GM19455 (cell line): ENCODE measurements around the gene PRDM2.
"Not testable (repeated sequence)": the region's sequence is repeated elsewhere in the genome, so short reads cannot be mapped to it uniquely, and the experiment has no call there.

Experiments used
- ATAC-seq: cut with Tn5 transposase; IDR thresholded peaks from one replicate; pipeline ENCODE4 v1.9.1; 2021; ENCODE audit not compliant: unreplicated experiment

PRDM2 gene, protein sequence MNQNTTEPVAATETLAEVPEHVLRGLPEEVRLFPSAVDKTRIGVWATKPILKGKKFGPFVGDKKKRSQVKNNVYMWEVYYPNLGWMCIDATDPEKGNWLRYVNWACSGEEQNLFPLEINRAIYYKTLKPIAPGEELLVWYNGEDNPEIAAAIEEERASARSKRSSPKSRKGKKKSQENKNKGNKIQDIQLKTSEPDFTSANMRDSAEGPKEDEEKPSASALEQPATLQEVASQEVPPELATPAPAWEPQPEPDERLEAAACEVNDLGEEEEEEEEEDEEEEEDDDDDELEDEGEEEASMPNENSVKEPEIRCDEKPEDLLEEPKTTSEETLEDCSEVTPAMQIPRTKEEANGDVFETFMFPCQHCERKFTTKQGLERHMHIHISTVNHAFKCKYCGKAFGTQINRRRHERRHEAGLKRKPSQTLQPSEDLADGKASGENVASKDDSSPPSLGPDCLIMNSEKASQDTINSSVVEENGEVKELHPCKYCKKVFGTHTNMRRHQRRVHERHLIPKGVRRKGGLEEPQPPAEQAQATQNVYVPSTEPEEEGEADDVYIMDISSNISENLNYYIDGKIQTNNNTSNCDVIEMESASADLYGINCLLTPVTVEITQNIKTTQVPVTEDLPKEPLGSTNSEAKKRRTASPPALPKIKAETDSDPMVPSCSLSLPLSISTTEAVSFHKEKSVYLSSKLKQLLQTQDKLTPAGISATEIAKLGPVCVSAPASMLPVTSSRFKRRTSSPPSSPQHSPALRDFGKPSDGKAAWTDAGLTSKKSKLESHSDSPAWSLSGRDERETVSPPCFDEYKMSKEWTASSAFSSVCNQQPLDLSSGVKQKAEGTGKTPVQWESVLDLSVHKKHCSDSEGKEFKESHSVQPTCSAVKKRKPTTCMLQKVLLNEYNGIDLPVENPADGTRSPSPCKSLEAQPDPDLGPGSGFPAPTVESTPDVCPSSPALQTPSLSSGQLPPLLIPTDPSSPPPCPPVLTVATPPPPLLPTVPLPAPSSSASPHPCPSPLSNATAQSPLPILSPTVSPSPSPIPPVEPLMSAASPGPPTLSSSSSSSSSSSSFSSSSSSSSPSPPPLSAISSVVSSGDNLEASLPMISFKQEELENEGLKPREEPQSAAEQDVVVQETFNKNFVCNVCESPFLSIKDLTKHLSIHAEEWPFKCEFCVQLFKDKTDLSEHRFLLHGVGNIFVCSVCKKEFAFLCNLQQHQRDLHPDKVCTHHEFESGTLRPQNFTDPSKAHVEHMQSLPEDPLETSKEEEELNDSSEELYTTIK (N-terminal part only)

GRCh38 chr1:13699936-13700520, at the start of gene PRDM2:
Gene PRDM2 (plus strand): TSS chr1:13700188. CDS start chr1:13715606, 15,418 bp downstream.
- ATAC-seq: peak; percentile 46

GRCh38 chr1:13651279-13651678, 48.7 kb upstream of the PRDM2 start:
- ATAC-seq: no peak

DNA sequence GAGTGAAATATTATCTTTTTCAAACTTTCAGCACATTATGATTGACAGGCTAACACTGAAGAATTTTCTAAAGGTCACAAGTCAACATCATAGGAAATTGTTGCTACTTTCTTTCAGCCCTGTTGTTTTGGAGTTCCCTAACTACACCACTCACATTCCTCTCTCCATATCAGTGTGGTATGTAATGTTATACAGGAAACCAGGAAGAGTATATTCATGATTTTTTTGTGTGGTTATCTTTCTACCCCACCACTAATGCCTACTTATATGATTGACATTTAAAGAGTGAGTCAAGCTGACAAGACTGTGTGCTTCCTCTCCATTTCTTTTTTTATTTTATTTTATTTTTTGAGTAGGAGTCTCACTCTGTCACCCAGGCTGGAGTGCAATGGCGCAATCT, 47.8 kb upstream of the PRDM2 start:
- no peak for ATAC-seq

GRCh38 chr1:13661539-13661938, 38.4 kb upstream of the PRDM2 start:
- ATAC-seq: no peak

- ATAC-seq: no peak
These were observed 37.5 kb upstream of the PRDM2 start for GRCh38 chr1:13662493-13662892.

- ATAC-seq: no peak
These were observed 36.0 kb upstream of the PRDM2 start for GRCh38 chr1:13663969-13664368.

DNA sequence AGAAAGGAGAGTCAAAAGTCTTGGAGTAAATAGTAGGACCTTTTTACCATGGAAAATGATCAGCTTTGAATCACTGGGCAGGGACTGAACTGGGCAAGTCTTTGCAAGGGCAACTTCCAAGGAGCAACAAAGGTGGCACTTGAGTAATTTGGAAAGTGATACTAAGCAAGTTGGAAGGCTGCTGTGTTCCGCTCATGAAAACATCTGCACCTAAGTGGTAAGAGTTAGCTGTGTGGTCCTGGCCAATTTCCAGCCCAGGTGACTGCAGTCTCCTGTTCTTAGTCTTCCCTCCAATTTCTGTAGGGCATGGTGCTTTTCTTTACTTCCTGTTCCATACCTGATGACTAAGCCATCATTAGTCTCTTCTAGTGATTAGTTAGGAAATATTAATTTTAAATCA, 35.5 kb upstream of the PRDM2 start:
- no peak for ATAC-seq

DNA sequence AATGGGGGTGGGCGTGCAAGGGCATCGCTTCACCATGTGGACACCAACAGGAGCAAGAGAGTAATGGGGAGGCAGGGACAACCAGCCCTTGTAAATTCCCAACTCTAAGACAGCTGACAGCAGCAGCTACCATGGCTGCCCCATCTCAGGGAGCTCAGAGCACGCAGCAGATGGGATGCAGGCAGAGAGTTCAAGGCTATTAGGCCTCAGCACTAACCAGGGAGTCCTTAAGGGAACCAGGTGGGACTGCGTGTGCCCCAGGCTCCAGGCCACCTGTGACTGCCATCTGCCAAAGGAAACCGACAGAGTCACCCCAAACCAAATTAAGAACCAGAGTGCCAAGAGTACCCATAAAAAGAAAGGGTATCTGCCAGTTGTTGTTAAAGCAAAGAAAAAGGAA, 33.7 kb upstream of the PRDM2 start:
- no peak for ATAC-seq

GRCh38 chr1:13667691-13668090, 32.3 kb upstream of the PRDM2 start:
- no peak for ATAC-seq

- ATAC-seq: no peak
These were observed 25.6 kb upstream of the PRDM2 start for GRCh38 chr1:13674377-13674776.

DNA sequence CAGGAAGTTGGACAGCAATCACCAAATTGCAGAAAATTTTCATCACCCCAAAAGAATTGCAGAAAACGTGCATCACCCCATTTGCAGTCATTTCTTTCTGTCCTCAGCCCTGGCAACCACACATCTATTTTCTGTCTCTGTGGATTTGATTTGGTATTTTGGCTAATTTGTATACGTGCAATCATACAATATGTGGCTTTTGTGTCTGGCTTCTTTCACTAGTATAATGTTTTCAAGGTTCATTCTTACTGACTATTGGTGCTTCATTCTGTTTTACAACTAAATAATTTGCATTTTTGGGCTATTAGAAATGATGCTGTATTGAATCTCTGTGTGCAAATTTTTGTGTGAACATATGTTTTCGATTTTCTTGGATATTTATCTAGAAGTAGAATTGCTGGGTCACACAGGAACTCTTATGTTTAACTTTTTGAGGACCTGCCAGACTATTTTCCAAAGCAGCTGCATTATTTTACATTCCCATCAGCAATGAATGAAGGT, 24.8 kb upstream of the PRDM2 start:
- no peak for ATAC-seq

DNA sequence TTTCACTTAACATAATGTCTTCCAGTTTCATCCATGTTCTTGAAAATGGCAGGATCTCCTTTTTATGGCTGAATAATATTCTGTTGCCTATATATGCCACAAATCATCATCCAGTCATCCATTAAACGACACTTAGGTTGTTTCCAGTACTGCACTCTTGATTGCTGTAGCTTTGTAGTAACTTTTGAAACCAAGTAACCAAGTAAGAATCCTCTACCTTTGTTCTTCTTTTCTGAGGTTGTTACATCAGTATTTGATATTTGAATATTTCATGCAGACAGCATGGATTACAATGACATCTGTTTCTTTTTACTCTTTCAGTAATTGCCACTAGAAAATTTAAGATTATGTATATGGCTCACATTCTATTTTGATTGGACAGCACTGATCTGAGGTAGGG, 22.1 kb upstream of the PRDM2 start:
- no peak for ATAC-seq

DNA sequence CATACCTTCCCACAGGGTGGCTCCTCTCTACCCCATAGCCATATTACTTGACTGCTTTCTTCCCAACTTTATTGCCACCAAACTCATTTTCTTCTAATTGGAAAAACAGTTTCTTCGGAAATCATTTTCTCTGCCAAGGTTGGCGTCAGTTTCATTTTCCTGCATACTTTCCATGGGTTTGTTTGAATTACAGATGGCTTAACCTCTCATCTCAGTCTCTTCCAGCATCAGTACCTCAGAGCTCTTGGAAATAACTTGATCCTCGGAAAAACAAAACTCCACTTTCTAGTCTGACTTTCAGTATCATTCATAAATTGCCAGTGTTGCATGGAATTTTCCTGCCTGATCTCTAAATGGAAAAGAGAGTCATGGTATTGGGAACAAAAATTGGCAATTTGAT, 20.3 kb upstream of the PRDM2 start:
- ATAC-seq: no peak

DNA sequence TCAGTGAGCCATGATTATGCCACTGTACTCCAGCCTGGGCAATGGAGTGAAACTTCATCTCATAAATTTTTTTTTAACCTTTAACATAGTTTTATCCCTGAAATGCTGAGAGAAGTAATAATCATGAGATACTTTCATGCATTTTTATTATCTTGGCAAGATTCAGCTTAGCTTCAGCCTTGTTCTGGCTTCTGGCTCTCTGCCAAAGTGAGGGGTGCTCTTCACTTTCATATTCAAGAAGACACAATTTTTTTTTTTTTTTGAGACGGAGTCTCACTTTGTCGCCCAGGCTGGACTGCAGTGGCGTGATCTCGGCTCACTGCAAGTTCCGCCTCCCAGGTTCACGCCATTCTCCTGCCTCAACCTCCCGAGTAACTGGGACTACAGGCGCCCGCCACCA, 19.4 kb upstream of the PRDM2 start:
- not testable (repeated sequence) for ATAC-seq

DNA sequence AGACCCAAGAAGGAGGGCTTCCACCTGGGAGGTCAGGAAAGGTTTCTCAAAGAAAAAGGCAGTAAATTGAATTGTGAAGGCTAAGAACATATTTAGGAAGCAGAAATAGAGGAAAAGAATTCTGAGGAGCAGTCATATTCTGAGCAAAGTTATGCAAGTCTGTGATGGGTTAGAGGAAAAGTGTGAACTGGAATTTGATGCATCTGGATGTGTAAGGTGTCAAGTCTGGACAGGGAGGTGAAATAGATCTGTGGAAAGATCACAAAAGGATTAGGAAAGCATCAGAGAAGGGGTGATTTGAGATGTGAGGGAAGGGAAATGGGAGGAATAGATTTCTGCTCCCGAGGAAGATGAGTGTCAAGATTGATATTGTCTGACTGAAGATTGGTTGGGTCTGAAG, 18.1 kb upstream of the PRDM2 start:
- ATAC-seq: no peak

GRCh38 chr1:13682444-13682843, 17.5 kb upstream of the PRDM2 start:
- ATAC-seq: no peak

- ATAC-seq: no peak
These were observed 16.8 kb upstream of the PRDM2 start for GRCh38 chr1:13683206-13683605.

DNA sequence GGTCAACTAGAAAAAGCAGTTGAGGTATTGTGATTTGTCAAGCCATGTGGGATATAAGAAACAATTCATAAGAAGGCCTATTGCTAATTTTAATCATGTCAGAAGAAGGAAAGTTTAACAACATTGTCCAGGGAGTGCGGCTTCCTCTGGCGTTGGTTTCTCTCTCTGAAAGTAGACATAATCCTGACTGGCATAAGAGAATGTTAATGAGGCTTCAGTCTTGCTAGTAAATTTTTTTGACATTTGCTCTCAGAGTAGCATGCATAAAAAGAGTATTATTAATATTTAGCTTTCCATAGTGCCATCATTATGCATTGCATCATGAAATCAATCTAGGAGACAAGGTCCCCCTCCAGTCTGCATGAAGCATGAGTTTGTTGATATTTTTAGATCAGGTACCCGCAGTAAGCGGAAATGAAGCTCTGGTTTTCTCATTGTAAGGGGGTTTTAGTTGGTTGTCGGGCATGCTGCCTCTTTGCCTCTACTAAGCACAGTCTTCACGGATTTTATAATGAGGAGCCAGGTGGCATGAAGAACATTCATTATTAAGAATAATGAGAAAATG, 12.8 kb upstream of the PRDM2 start:
- no peak for ATAC-seq

- not testable (repeated sequence) for ATAC-seq
These were observed 6.9 kb upstream of the PRDM2 start for GRCh38 chr1:13693094-13693493.

GRCh38 chr1:13694886-13695684, 4.9 kb upstream of the PRDM2 start:
- no peak for ATAC-seq
